ENCODE results near the gene PTPRA.
A peak's percentile ranks its signal among the peaks of the same experiment; 100 is the strongest.
"Not testable (repeated sequence)": the region's sequence is repeated elsewhere in the genome, so short reads cannot be mapped to it uniquely, and the experiment has no call there.

Gene PTPRA

GRCh38 chr20:3010985-3011723 is 137.9 kb downstream of the PTPRA start:
- no peak for DNase-seq

- no peak for DNase-seq
Observed at GRCh38 chr20:3011752-3012151, 138.5 kb downstream of the PTPRA start.

GRCh38 chr20:3013771-3014170 is 140.5 kb downstream of the PTPRA start:
- no peak for DNase-seq

GRCh38 chr20:3014179-3014578 is 140.9 kb downstream of the PTPRA start:
- DNase-seq: no peak

- DNase-seq: no peak
Observed at GRCh38 chr20:3014662-3015061, 141.4 kb downstream of the PTPRA start.

GRCh38 chr20:3015302-3015701 is 142.0 kb downstream of the PTPRA start:
- DNase-seq: not testable (repeated sequence)

GRCh38 chr20:3021327-3021726 is 148.0 kb downstream of the PTPRA start:
- no peak for DNase-seq

GRCh38 chr20:3021777-3022176 is 148.5 kb downstream of the PTPRA start:
- no peak for DNase-seq

- DNase-seq: not testable (repeated sequence)
Observed at GRCh38 chr20:3022559-3023490, 149.5 kb downstream of the PTPRA start.

- DNase-seq: no peak
Observed at GRCh38 chr20:3027987-3028386, 154.7 kb downstream of the PTPRA start.

- DNase-seq: no peak
Observed at GRCh38 chr20:3031524-3032147, 158.4 kb downstream of the PTPRA start.

- DNase-seq: no peak
Observed at GRCh38 chr20:3032624-3033023, 159.3 kb downstream of the PTPRA start.

- no peak for DNase-seq
Observed at GRCh38 chr20:3037654-3038053, 164.4 kb downstream of the PTPRA start.

- no peak for DNase-seq
Observed at GRCh38 chr20:3038454-3038853, 165.2 kb downstream of the PTPRA start.

GRCh38 chr20:3039426-3039825 is 166.1 kb downstream of the PTPRA start:
- no peak for DNase-seq

- DNase-seq: no peak
Observed at GRCh38 chr20:3040086-3040485, 166.8 kb downstream of the PTPRA start.

GRCh38 chr20:3041854-3042409 is 168.7 kb downstream of the PTPRA start:
- no peak for DNase-seq

- no peak for DNase-seq
Observed at GRCh38 chr20:3042625-3043024, 169.3 kb downstream of the PTPRA start.

- DNase-seq: no peak
Observed at GRCh38 chr20:3043322-3043721, 170.0 kb downstream of the PTPRA start, which contains the start of gene GNRH2. GNRH2 (plus strand) TSS chr20:3043622; CDS start chr20:3044415, 793 bp downstream.

- no peak for DNase-seq
Observed at GRCh38 chr20:3044336-3044965, 171.2 kb downstream of the PTPRA start.

GRCh38 chr20:3045042-3045815 is 171.9 kb downstream of the PTPRA start:
- peak; percentile 78 for DNase-seq

All from suppressor macrophage treated with lipopolysaccharide for 4 hours (primary cell).